EH (cell line): ENCODE measurements around the gene DPYSL4.

Source experiments
- DNase-seq: peaks from one replicate; pipeline ENCODE4 v3.0.0-alpha.2; 2015; ENCODE audit warnings: low read depth

DPYSL4 gene

GRCh38 chr10:132196178-132197113, 9.7 kb downstream of the DPYSL4 start:
- DNase-seq: no peak

GRCh38 chr10:132197271-132198067, 10.7 kb downstream of the DPYSL4 start:
- DNase-seq: no peak

- no peak for DNase-seq
Observed at GRCh38 chr10:132198068-132198370, 11.3 kb downstream of the DPYSL4 start.

- no peak for DNase-seq
Observed at GRCh38 chr10:132198381-132199181, 11.8 kb downstream of the DPYSL4 start.

GRCh38 chr10:132199268-132199853, 12.6 kb downstream of the DPYSL4 start:
- DNase-seq: no peak

GRCh38 chr10:132199854-132200311, 13.1 kb downstream of the DPYSL4 start:
- DNase-seq: no peak

- no peak for DNase-seq
Observed at GRCh38 chr10:132200344-132201110, 13.8 kb downstream of the DPYSL4 start.

GRCh38 chr10:132201111-132201969, 14.6 kb downstream of the DPYSL4 start:
- DNase-seq: no peak

GRCh38 chr10:132202070-132202970, 15.6 kb downstream of the DPYSL4 start:
- DNase-seq: no peak

- no peak for DNase-seq
Observed at GRCh38 chr10:132203256-132204077, 16.7 kb downstream of the DPYSL4 start.

GRCh38 chr10:132204078-132204780, 17.5 kb downstream of the DPYSL4 start:
- DNase-seq: no peak

- no peak for DNase-seq
Observed at GRCh38 chr10:132204781-132205473, 18.2 kb downstream of the DPYSL4 start.

GRCh38 chr10:132205650-132206376, 19.1 kb downstream of the DPYSL4 start:
- DNase-seq: no peak

- DNase-seq: no peak
Observed at GRCh38 chr10:132206377-132206745, 19.6 kb downstream of the DPYSL4 start.

GRCh38 chr10:132206806-132207535, 20.2 kb downstream of the DPYSL4 start:
- DNase-seq: no peak
